Thyroid gland (tissue), 4 donors: ENCODE data around the gene HS6ST1.

Experiments used
- POLR2A ChIP-seq, 2 donors: fragments of 450-650 bp; IDR thresholded peaks; one replicate each; pipeline ENCODE4 v1.6.1; 2017; ENCODE audit warnings: antibody characterized with exemption in 2 of 2, mild to moderate bottlenecking in 2 of 2, moderate library complexity in 1 of 2
- TF ChIP-seq, protein P1 (sequence below), 6 experiments: fragments of 200-600 bp in 3 of 6; fragments of 450-650 bp in 3 of 6; sonication (generic) in 3 of 6; IDR thresholded peaks; one replicate each; pipeline ENCODE4 v1.5.1; 2016 to 2019; ENCODE audit warnings: antibody characterized with exemption in 6 of 6, mild to moderate bottlenecking in 2 of 6, inconsistent platforms in 1 of 6, moderate library complexity in 1 of 6

DNA sequence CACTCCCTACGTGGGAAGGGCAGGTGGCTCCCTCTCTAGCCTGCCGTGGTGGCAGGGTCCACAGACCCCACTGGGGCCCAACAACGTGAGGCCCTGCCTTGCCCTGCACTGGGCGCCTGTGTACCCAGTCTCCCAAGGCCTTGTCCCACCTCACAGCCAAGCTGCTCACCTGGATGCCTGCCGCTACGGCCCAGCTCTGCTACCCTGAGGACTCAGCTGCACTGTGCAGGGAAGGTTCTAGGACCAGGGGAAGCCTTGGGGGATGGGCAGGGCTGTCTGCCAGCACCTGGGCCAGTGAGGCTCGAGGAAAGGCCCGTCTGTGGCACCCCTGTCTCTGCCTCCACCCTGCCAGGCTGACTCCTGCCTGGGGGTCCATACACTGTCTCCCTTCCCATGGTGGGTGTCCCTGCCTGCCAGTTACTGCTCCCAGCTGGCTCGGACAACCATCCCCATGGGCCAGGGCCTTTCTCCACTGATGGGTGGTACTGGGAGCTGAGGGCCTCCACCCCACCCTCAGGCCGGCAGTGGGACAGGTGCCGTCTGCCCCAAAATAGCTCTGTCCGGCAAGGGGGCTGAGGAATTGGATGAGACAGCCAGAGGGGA is 33.2 kb downstream of the HS6ST1 start:
- TF ChIP-seq, protein P1, sequence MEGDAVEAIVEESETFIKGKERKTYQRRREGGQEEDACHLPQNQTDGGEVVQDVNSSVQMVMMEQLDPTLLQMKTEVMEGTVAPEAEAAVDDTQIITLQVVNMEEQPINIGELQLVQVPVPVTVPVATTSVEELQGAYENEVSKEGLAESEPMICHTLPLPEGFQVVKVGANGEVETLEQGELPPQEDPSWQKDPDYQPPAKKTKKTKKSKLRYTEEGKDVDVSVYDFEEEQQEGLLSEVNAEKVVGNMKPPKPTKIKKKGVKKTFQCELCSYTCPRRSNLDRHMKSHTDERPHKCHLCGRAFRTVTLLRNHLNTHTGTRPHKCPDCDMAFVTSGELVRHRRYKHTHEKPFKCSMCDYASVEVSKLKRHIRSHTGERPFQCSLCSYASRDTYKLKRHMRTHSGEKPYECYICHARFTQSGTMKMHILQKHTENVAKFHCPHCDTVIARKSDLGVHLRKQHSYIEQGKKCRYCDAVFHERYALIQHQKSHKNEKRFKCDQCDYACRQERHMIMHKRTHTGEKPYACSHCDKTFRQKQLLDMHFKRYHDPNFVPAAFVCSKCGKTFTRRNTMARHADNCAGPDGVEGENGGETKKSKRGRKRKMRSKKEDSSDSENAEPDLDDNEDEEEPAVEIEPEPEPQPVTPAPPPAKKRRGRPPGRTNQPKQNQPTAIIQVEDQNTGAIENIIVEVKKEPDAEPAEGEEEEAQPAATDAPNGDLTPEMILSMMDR (IDR thresholded peaks at IDR 0.05) = no peak
- TF ChIP-seq POLR2A (IDR thresholded peaks at IDR 0.05) = no peak
